HG03280 (cell line): ENCODE data around the gene MEF2D.

Source experiments
- ATAC-seq: cut with Tn5 transposase; IDR thresholded peaks from one replicate; pipeline ENCODE4 v1.9.1; 2021; ENCODE audit warnings: mild to moderate bottlenecking, moderate library complexity; ENCODE audit not compliant: unreplicated experiment

The MEF2D gene

GRCh38 chr1:156448134-156448967, 52.2 kb downstream of the MEF2D start:
- ATAC-seq = no peak

GRCh38 chr1:156445789-156446263, 54.7 kb downstream of the MEF2D start:
- no peak for ATAC-seq

- ATAC-seq = no peak
Observed at GRCh38 chr1:156444407-156445001, 56.1 kb downstream of the MEF2D start.

- ATAC-seq = no peak
Observed at GRCh38 chr1:156443286-156443685, 57.3 kb downstream of the MEF2D start.

- no peak for ATAC-seq
Observed at GRCh38 chr1:156440654-156441437, 59.7 kb downstream of the MEF2D start.

GRCh38 chr1:156439777-156440183, 60.8 kb downstream of the MEF2D start:
- ATAC-seq = no peak

GRCh38 chr1:156439036-156439776, 61.4 kb downstream of the MEF2D start:
- ATAC-seq = no peak

- no peak for ATAC-seq
Observed at GRCh38 chr1:156438278-156438987, 62.1 kb downstream of the MEF2D start.

GRCh38 chr1:156437037-156437867, 63.3 kb downstream of the MEF2D start:
- no peak for ATAC-seq

- ATAC-seq = no peak
Observed at GRCh38 chr1:156436141-156437036, 64.2 kb downstream of the MEF2D start.

GRCh38 chr1:156435545-156436140, 64.9 kb downstream of the MEF2D start:
- no peak for ATAC-seq

- ATAC-seq = no peak
Observed at GRCh38 chr1:156434989-156435544, 65.5 kb downstream of the MEF2D start.

- ATAC-seq = no peak
Observed at GRCh38 chr1:156433602-156434001, 67.0 kb downstream of the MEF2D start.

- ATAC-seq = no peak
Observed at GRCh38 chr1:156433032-156433431, 67.5 kb downstream of the MEF2D start.

GRCh38 chr1:156432669-156433018, 67.9 kb downstream of the MEF2D start:
- no peak for ATAC-seq

GRCh38 chr1:156431769-156432668, 68.6 kb downstream of the MEF2D start:
- no peak for ATAC-seq

GRCh38 chr1:156431366-156431765, 69.2 kb downstream of the MEF2D start:
- no peak for ATAC-seq
